HepG2 (cell line): ENCODE measurements around the gene IGIP. TPM values are rescaled to one million over a fixed set of nuclear protein-coding genes. Genes with fewer than 3 reads are reported as not detected.

Experiments used
- ARID3A ChIP-seq: IDR thresholded peaks from 2 replicates; pipeline ENCODE4 v1.6.1; 2012; ENCODE audit warnings: low read depth, low read length, improper control_type of control experiment
- CCAR2 ChIP-seq: fragments of 200-400 bp; formaldehyde crosslinking; optimal IDR thresholded peaks from 2 replicates; pipeline ENCODE3; 2018; ENCODE audit warnings: low read depth, mild to moderate bottlenecking, low read length, moderate library complexity
- GLI4 ChIP-seq: sonication (generic); formaldehyde crosslinking; IDR thresholded peaks from 2 replicates; pipeline ENCODE4 v1.5.1; 2020; ENCODE audit warnings: missing genetic modification reagents, mild to moderate bottlenecking, moderate library complexity, borderline replicate concordance
- HDAC2 ChIP-seq: sonication (generic); formaldehyde crosslinking; IDR thresholded peaks from 2 replicates; pipeline ENCODE4 v1.4.0; 2020; ENCODE audit warnings: missing genetic modification reagents
- JUNB ChIP-seq: sonication (generic); formaldehyde crosslinking; IDR thresholded peaks from 2 replicates; pipeline ENCODE4 v1.8.0; 2022; ENCODE audit warnings: missing genetic modification reagents, mild to moderate bottlenecking, borderline replicate concordance
- KDM1A ChIP-seq: IDR thresholded peaks from 2 replicates; pipeline ENCODE4 v1.6.1; 2016; ENCODE audit warnings: missing compliant biosample characterization
- NFATC3 ChIP-seq: sonication (generic); formaldehyde crosslinking; IDR thresholded peaks from 2 replicates; pipeline ENCODE4 v1.5.1; 2020; ENCODE audit warnings: mild to moderate bottlenecking, missing genetic modification reagents
- NFKBIZ ChIP-seq: IDR thresholded peaks from 2 replicates; pipeline ENCODE4 v1.6.1; 2018; ENCODE audit warnings: missing genetic modification reagents, missing compliant biosample characterization
- POGK ChIP-seq: sonication (generic); formaldehyde crosslinking; conservative IDR thresholded peaks from 2 replicates; pipeline ENCODE4 v1.8.0; 2022; ENCODE audit warnings: mild to moderate bottlenecking, moderate library complexity, missing genetic modification reagents
- RNF2 ChIP-seq: fragments of 450-650 bp; conservative IDR thresholded peaks from 2 replicates; pipeline ENCODE4 v1.6.1; 2016; ENCODE audit warnings: low read depth
- SATB2 ChIP-seq: sonication (generic); formaldehyde crosslinking; IDR thresholded peaks from 2 replicates; pipeline ENCODE4 v1.5.0; 2020; ENCODE audit warnings: missing genetic modification reagents
- TBP ChIP-seq: sonication (generic); formaldehyde crosslinking; IDR thresholded peaks from 2 replicates; pipeline ENCODE4 v1.5.0; 2020; ENCODE audit warnings: missing genetic modification reagents
- TOE1 ChIP-seq: sonication (generic); formaldehyde crosslinking; IDR thresholded peaks from 2 replicates; pipeline ENCODE4 v1.4.0; 2020; ENCODE audit warnings: mild to moderate bottlenecking, missing genetic modification reagents
- ZBTB33 ChIP-seq: sonication (generic); formaldehyde crosslinking; IDR thresholded peaks from 2 replicates; pipeline ENCODE4 v1.4.0; 2020; ENCODE audit warnings: missing genetic modification reagents
- ZBTB46 ChIP-seq: sonication (generic); formaldehyde crosslinking; IDR thresholded peaks from 2 replicates; pipeline ENCODE4 v1.4.0; 2020; ENCODE audit warnings: mild to moderate bottlenecking, missing genetic modification reagents, borderline replicate concordance
- ZIK1 ChIP-seq: sonication (generic); formaldehyde crosslinking; IDR thresholded peaks from 2 replicates; pipeline ENCODE4 v1.5.0; 2020; ENCODE audit warnings: mild to moderate bottlenecking, low read depth, missing genetic modification reagents, borderline replicate concordance
- ZNF224 ChIP-seq: sonication (generic); formaldehyde crosslinking; IDR thresholded peaks from 2 replicates; pipeline ENCODE4 v1.5.0; 2020; ENCODE audit warnings: mild to moderate bottlenecking, missing genetic modification reagents
- ZNF274 ChIP-seq: sonication (generic); formaldehyde crosslinking; IDR thresholded peaks from 2 replicates; pipeline ENCODE4 v1.5.1; 2020; ENCODE audit warnings: mild to moderate bottlenecking, missing genetic modification reagents
- ZNF513 ChIP-seq: sonication (generic); formaldehyde crosslinking; conservative IDR thresholded peaks from 2 replicates; pipeline ENCODE4 v1.5.0; 2020; ENCODE audit warnings: missing genetic modification reagents
- ZNF569 ChIP-seq: sonication (generic); formaldehyde crosslinking; IDR thresholded peaks from 2 replicates; pipeline ENCODE4 v1.5.0; 2020; ENCODE audit warnings: mild to moderate bottlenecking, missing genetic modification reagents, moderate library complexity, borderline replicate concordance
- ZNF850 ChIP-seq: sonication (generic); formaldehyde crosslinking; conservative IDR thresholded peaks from 2 replicates; pipeline ENCODE4 v1.9.0; 2021; ENCODE audit warnings: mild to moderate bottlenecking, missing genetic modification reagents
- ZSCAN20 ChIP-seq: sonication (generic); formaldehyde crosslinking; IDR thresholded peaks from 2 replicates; pipeline ENCODE4 v1.4.0; 2020; ENCODE audit warnings: missing genetic modification reagents, mild to moderate bottlenecking, borderline replicate concordance
- polyA plus RNA-seq, 8 experiments: library from polyadenylated mRNA; depleted of rRNA in 3 of 8; stranded (reverse) in 7 of 8; unstranded in 1 of 8; fragments of >200 nt; fragmentation: Illumina TruSeq in 4 of 8; extraction: Trizol in 4 of 8; gene quantifications; 2 replicates each; pipeline versions ENCODE4 v1.2.1 to v1.2.3, GENCODE V29; 2011 to 2016; ENCODE audit warnings: low read depth in 4 of 8, missing spikeins in 1 of 8, mixed read lengths in 1 of 8; ENCODE audit not compliant: insufficient read depth in 1 of 8
- total RNA-seq, 5 experiments: library from RNA; depleted of rRNA; stranded (reverse); fragments of >200 nt; fragmentation: Illumina TruSeq; extraction: Trizol; gene quantifications; 2 replicates each; pipeline ENCODE4 v1.2.3, GENCODE V29; 2016; ENCODE audit warnings: low read depth in 1 of 5

IGIP gene
- total and polyA plus RNA-seq, 2 of the 13 experiments (the other 11 are each of a cell fraction or from before 2014, with no cell fraction given): 1.7 to 2.1 TPM

GRCh38 chr5:140175367-140176030 is 49.8 kb downstream of the IGIP start (continued):
- no peak; the same call in 1 of the 2 replicates for TF ChIP-seq ZIK1 (CRISPR knock-in tag)
- no peak for TF ChIP-seq ZNF569 (CRISPR knock-in tag)
- TF ChIP-seq ZBTB33: no peak
- no peak for TF ChIP-seq ZNF850 (CRISPR knock-in tag)
- no peak for TF ChIP-seq ARID3A
- TF ChIP-seq JUNB (CRISPR knock-in tag): no peak
- no peak for TF ChIP-seq ZBTB46 (CRISPR knock-in tag)
- no peak for TF ChIP-seq RNF2
- TF ChIP-seq ZNF274 (CRISPR knock-in tag): no peak
- no peak for TF ChIP-seq ZNF513 (CRISPR knock-in tag)
- TF ChIP-seq TBP: no peak
- peak; percentile 58; the same call in 1 of the 2 replicates for TF ChIP-seq SATB2 (CRISPR knock-in tag)
- no peak for TF ChIP-seq ZNF224 (CRISPR knock-in tag)
- no peak for TF ChIP-seq NFATC3 (CRISPR knock-in tag)
- TF ChIP-seq ZSCAN20 (CRISPR knock-in tag): peak; percentile 69; the same call in 1 of the 2 replicates
- no peak for TF ChIP-seq NFKBIZ (CRISPR knock-in tag)
- TF ChIP-seq KDM1A (CRISPR knock-in tag): 0 out of 2 replicates have a peak, but pooled peaks have one; percentile 12
- no peak for TF ChIP-seq HDAC2
- no peak for TF ChIP-seq TOE1 (CRISPR knock-in tag)
- TF ChIP-seq POGK: no peak
- TF ChIP-seq GLI4: no peak
- no peak for TF ChIP-seq CCAR2
